Measurements from ENCODE around the gene CSNK2A2. TPM values are rescaled to one million over a fixed set of nuclear protein-coding genes. Genes with fewer than 3 reads are reported as not detected.

CSNK2A2 gene
- polyA plus RNA-seq, 1 donor: 92.9 TPM

GRCh38 chr16:58198803-58199411 is 1.0 kb upstream of the CSNK2A2 start:
- DNase-seq (ENCODE audit: low read depth): no peak

- DNase-seq (ENCODE audit: low read depth): no peak
Observed at GRCh38 chr16:58197314-58198012, 443 bp downstream of the CSNK2A2 start.

GRCh38 chr16:58196898-58197313 is 1.0 kb downstream of the CSNK2A2 start:
- DNase-seq (ENCODE audit: low read depth): no peak

GRCh38 chr16:58195771-58196170 is 2.1 kb downstream of the CSNK2A2 start:
- no peak for DNase-seq (ENCODE audit: low read depth)

GRCh38 chr16:58195344-58195743 is 2.6 kb downstream of the CSNK2A2 start:
- DNase-seq (ENCODE audit: low read depth): no peak

GRCh38 chr16:58194790-58195189 is 3.1 kb downstream of the CSNK2A2 start:
- DNase-seq (ENCODE audit: low read depth): no peak

GRCh38 chr16:58187665-58188421 is 10.1 kb downstream of the CSNK2A2 start:
- no peak for DNase-seq (ENCODE audit: low read depth)

GRCh38 chr16:58187092-58187491 is 10.8 kb downstream of the CSNK2A2 start:
- DNase-seq (ENCODE audit: low read depth): no peak

GRCh38 chr16:58186176-58186944 is 11.5 kb downstream of the CSNK2A2 start:
- no peak for DNase-seq (ENCODE audit: low read depth)

GRCh38 chr16:58177353-58177710 is 20.6 kb downstream of the CSNK2A2 start:
- DNase-seq (ENCODE audit: low read depth): no peak

GRCh38 chr16:58176608-58177352 is 21.1 kb downstream of the CSNK2A2 start:
- DNase-seq (ENCODE audit: low read depth): no peak

- no peak for DNase-seq (ENCODE audit: low read depth)
Observed at GRCh38 chr16:58170223-58170622, 27.7 kb downstream of the CSNK2A2 start.

- DNase-seq (ENCODE audit: low read depth): no peak
Observed at GRCh38 chr16:58160855-58161254, 37.1 kb downstream of the CSNK2A2 start.

GRCh38 chr16:58158725-58159124 is 39.2 kb downstream of the CSNK2A2 start:
- no peak for DNase-seq (ENCODE audit: low read depth)

- no peak for DNase-seq (ENCODE audit: low read depth)
Observed at GRCh38 chr16:58157951-58158540, 39.9 kb downstream of the CSNK2A2 start.

GRCh38 chr16:58157239-58157638 is 40.7 kb downstream of the CSNK2A2 start:
- no peak for DNase-seq (ENCODE audit: low read depth)

GRCh38 chr16:58155839-58156238 is 42.1 kb downstream of the CSNK2A2 start:
- no peak for DNase-seq (ENCODE audit: low read depth)

- no peak for DNase-seq (ENCODE audit: low read depth)
Observed at GRCh38 chr16:58154345-58154744, 43.6 kb downstream of the CSNK2A2 start.

- DNase-seq (ENCODE audit: low read depth): no peak
Observed at GRCh38 chr16:58152246-58152868, 45.5 kb downstream of the CSNK2A2 start.

- no peak for DNase-seq (ENCODE audit: low read depth)
Observed at GRCh38 chr16:58148526-58148925, 49.4 kb downstream of the CSNK2A2 start.

- DNase-seq (ENCODE audit: low read depth): no peak
Observed at GRCh38 chr16:58148099-58148498, 49.8 kb downstream of the CSNK2A2 start.

Measured in forelimb muscle (tissue), 1 donor.